Natural killer cell (primary cell): ENCODE data around the gene MAGOH. TPM values are rescaled to one million over a fixed set of nuclear protein-coding genes. Genes with fewer than 3 reads are reported as not detected.

Source experiments
- ATAC-seq, 3 donors: fragments of 150-1000 bp in 2 of 3; fragments of 200-7000 bp in 1 of 3; cut with Tn5 transposase; 1 replicate in 1 of 3; 2 replicates in 2 of 3; pipeline ENCODE4 v1.10.0; 2021; ENCODE audit warnings: mild to moderate bottlenecking in 2 of 3, moderate library complexity in 2 of 3
- DNase-seq, 2 donors: peaks; one replicate each; pipeline versions ENCODE4 v3.0.0 to v3.0.0-alpha.2; 2013 to 2021; ENCODE audit warnings: mixed read lengths in 1 of 2
- H3K27ac ChIP-seq: one replicate; pipeline ENCODE4 v1.5.1; 2013; ENCODE audit warnings: mild to moderate bottlenecking, low read length
- H3K27me3 ChIP-seq: one replicate; pipeline ENCODE4 v1.6.1; 2013; ENCODE audit warnings: low read length; ENCODE audit not compliant: control insufficient read depth, insufficient read depth
- H3K36me3 ChIP-seq: one replicate; pipeline ENCODE4 v1.6.1; 2013; ENCODE audit warnings: low read length; ENCODE audit not compliant: control insufficient read depth, insufficient read depth
- H3K4me1 ChIP-seq: one replicate; pipeline ENCODE4 v1.6.1; 2013; ENCODE audit warnings: low read length; ENCODE audit not compliant: control insufficient read depth, insufficient read depth
- H3K4me3 ChIP-seq: one replicate; pipeline ENCODE4 v1.5.1; 2013; ENCODE audit warnings: low read length
- H3K9me3 ChIP-seq: one replicate; pipeline ENCODE4 v1.6.1; 2013; ENCODE audit warnings: low read length; ENCODE audit not compliant: control insufficient read depth, insufficient read depth
- H3K27ac Mint-ChIP-seq, 2 donors: one replicate each; pipeline ENCODE4 v1.8.0; 2022; ENCODE audit warnings: mild to moderate bottlenecking in 2 of 2, mixed read lengths in 2 of 2, moderate library complexity in 1 of 2
- H3K27me3 Mint-ChIP-seq, 2 donors: one replicate each; pipeline ENCODE4 v1.8.0; 2022; ENCODE audit warnings: low read depth in 2 of 2, mixed read lengths in 2 of 2
- H3K36me3 Mint-ChIP-seq: one replicate; pipeline ENCODE4 v1.8.0; 2022; ENCODE audit warnings: mixed read lengths
- H3K4me1 Mint-ChIP-seq, 2 donors: one replicate each; pipeline ENCODE4 v1.8.0; 2022; ENCODE audit warnings: mixed read lengths in 2 of 2
- H3K4me3 Mint-ChIP-seq: one replicate; pipeline ENCODE4 v1.8.0; 2022; ENCODE audit warnings: mild to moderate bottlenecking, moderate library complexity, mixed read lengths
- H3K9me3 Mint-ChIP-seq, 2 donors: one replicate each; pipeline ENCODE4 v1.8.0; 2022; ENCODE audit warnings: mixed read lengths in 2 of 2
- CTCF ChIP-seq: fragments of 200-600 bp; IDR thresholded peaks from one replicate; pipeline ENCODE4 v1.8.0; 2022; ENCODE audit warnings: antibody characterized with exemption
- WGBS: methylation state at CpG from one replicate; pipeline ENCODE4 v1.1.7; 2013; ENCODE audit warnings: missing lambda C conversion rate; ENCODE audit not compliant: insufficient coverage; 5-methylcytosine and 5-hydroxymethylcytosine counted together
- intact Hi-C: fragments of 100-400 bp; cut with micrococcal nuclease; formaldehyde crosslinking; loops from one replicate; pipeline ENCODE4 v1.14.2; 2022
- total RNA-seq, 4 donors: library from RNA; stranded (reverse); fragments of 120-200 nt in 1 of 4; gene quantifications; one replicate each; pipeline versions ENCODE4 v1.2.3 to v1.2.4, GENCODE V29; 2013 to 2022

The MAGOH gene
- total RNA-seq, 3 donors from 2014 or later (not counting 1 experiment from before 2014, with no cell fraction given), result 48.6 to 70.4 (median 69.2) TPM

GRCh38 chr1:53220171-53220961, 18.0 kb downstream of the MAGOH start, which contains the start of gene CZIB:
Gene CZIB (minus strand): TSS chr1:53220634. CDS start chr1:53220575, 59 bp downstream.
- Histone ChIP-seq H3K36me3 (peaks cover 6% of the 10 kb centered on the region), H3K4me1 (peaks cover 16% of the 10 kb centered on the region), H3K9me3 (no peaks in the 10 kb centered on the region), H3K27ac (peak within 1 kb of the TSS; percentile 98), H3K4me3 (peak within 1 kb of the TSS; percentile 97), H3K27me3 (no peaks in the 10 kb centered on the region)
- TF ChIP-seq CTCF, result no peak
- peak within 1 kb of the TSS; percentile 91 for H3K4me3 Mint-ChIP-seq
- intact Hi-C loops, result loop anchor here (1.0 kb wide), 2 partner anchors 18 to 24 kb away; partner anchors contain the start of genes CPT2 and MAGOH
- H3K27me3 Mint-ChIP-seq, result no peaks in the 10 kb centered on the region
- H3K4me1 Mint-ChIP-seq, result peaks cover 15 to 26% of the 10 kb centered on the region in 2 donors
- DNase-seq (peak; percentile 92 to 96), ATAC-seq (peak; percentile 92 to 97 (median 94))
- no peaks in the 10 kb centered on the region for H3K36me3 Mint-ChIP-seq
- WGBS, result under 1% methylated on average over 61 of the region's 61 CpGs
- no peaks in the 10 kb centered on the region for H3K9me3 Mint-ChIP-seq
- peak within 1 kb of the TSS; percentile 90 to 97 for H3K27ac Mint-ChIP-seq

GRCh38 chr1:53219711-53220110, 18.6 kb downstream of the MAGOH start:
- intact Hi-C loops, result loop anchor here (1.0 kb wide), 2 partner anchors 19 to 23 kb away; partner anchors contain the start of genes CPT2 and MAGOH
- no peaks in the 10 kb centered on the region for H3K36me3 Mint-ChIP-seq

GRCh38 chr1:53218201-53218600, 20.1 kb downstream of the MAGOH start:
- intact Hi-C loops, result no loop called here
- Histone ChIP-seq H3K9me3 (no peaks in the 10 kb centered on the region), H3K27ac (no peak overlapping the region), H3K4me3 (no peak overlapping the region), H3K36me3 (peaks cover 21% of the 10 kb centered on the region), H3K27me3 (no peaks in the 10 kb centered on the region), H3K4me1 (peaks cover 16% of the 10 kb centered on the region)
- ATAC-seq, result no peak
- no peak for DNase-seq
- Mint-ChIP-seq H3K9me3 (no peaks in the 10 kb centered on the region), H3K4me3 (no peak overlapping the region), H3K36me3 (no peaks in the 10 kb centered on the region), H3K27me3 (no peaks in the 10 kb centered on the region), H3K27ac (peak overlapping the region; percentile 90 to 97), H3K4me1 (peaks cover 15 to 26% of the 10 kb centered on the region in 2 donors)
- WGBS, result 83% methylated on average over 7 of the region's 7 CpGs
- TF ChIP-seq CTCF, result no peak

More at GRCh38 chr1:53219711-53220110, 18.6 kb downstream of the MAGOH start:
- 43% methylated on average over 7 of the region's 8 CpGs for WGBS
- no peak for TF ChIP-seq CTCF
- DNase-seq (no peak), ATAC-seq (no peak)
- peaks cover 8% of the 10 kb centered on the region for H3K36me3 ChIP-seq
- H3K27ac Mint-ChIP-seq, result peak overlapping the region; percentile 90 to 97
- no peaks in the 10 kb centered on the region for H3K9me3 ChIP-seq
- peaks cover 16% of the 10 kb centered on the region for H3K4me1 ChIP-seq
- H3K4me1 Mint-ChIP-seq, result peaks cover 15 to 26% of the 10 kb centered on the region in 2 donors
- H3K4me3 ChIP-seq, result peak overlapping the region; percentile 97
- H3K27ac ChIP-seq, result peak overlapping the region; percentile 98
- no peaks in the 10 kb centered on the region for H3K27me3 ChIP-seq
- H3K4me3 Mint-ChIP-seq, result peak overlapping the region; percentile 91
- no peaks in the 10 kb centered on the region for H3K27me3 Mint-ChIP-seq
- no peaks in the 10 kb centered on the region for H3K9me3 Mint-ChIP-seq
